Colonic mucosa (tissue), 4 donors: ENCODE results near the gene ABAT. TPM values are rescaled to one million over a fixed set of nuclear protein-coding genes. Genes with fewer than 3 reads are reported as not detected.

ENCODE experiments used
- DNase-seq: peaks from one replicate; pipeline ENCODE4 v3.0.0-alpha.2; 2020
- H3K27ac ChIP-seq: fragments of 200-600 bp; one replicate; pipeline ENCODE4 v1.8.0; 2021
- H3K27me3 ChIP-seq: fragments of 200-600 bp; one replicate; pipeline ENCODE4 v1.8.0; 2021
- H3K36me3 ChIP-seq: fragments of 200-600 bp; one replicate; pipeline ENCODE4 v1.8.0; 2021
- H3K4me1 ChIP-seq: fragments of 200-600 bp; one replicate; pipeline ENCODE4 v1.8.0; 2021; ENCODE audit warnings: mild to moderate bottlenecking
- H3K4me3 ChIP-seq: fragments of 200-600 bp; one replicate; pipeline ENCODE4 v1.8.0; 2021
- H3K9ac ChIP-seq, 2 donors: one replicate each; pipeline ENCODE4 v1.7.0; 2013; ENCODE audit warnings: control low read depth in 2 of 2, low read depth in 2 of 2, low read length in 2 of 2
- H3K9me3 ChIP-seq: fragments of 200-600 bp; one replicate; pipeline ENCODE4 v1.8.0; 2021
- CTCF ChIP-seq: fragments of 200-600 bp; IDR thresholded peaks from one replicate; pipeline ENCODE4 v1.8.0; 2022; ENCODE audit warnings: antibody characterized with exemption, mild to moderate bottlenecking
- intact Hi-C: fragments of 100-400 bp; cut with DNase I; formaldehyde crosslinking; loops from one replicate; pipeline ENCODE4 v1.14.1; 2022
- total RNA-seq, 2 donors: library from RNA; stranded (reverse); fragmentation: NEBNext Ultra II Directional in 1 of 2; extraction: Animal tissue kit (Norgen Biotek cat#: 25700) in 1 of 2; gene quantifications; one replicate each; pipeline ENCODE4 v1.2.1, GENCODE V29; 2021
- donor health status: healthy.
- donor health status: DM: no; HTN: no; CAD: no.
- donor health status: DM: no; HTN: no; CAD: no.

The ABAT gene
- total RNA-seq, 2 donors from 2014 or later, result 12.9 to 25.6 TPM

- no peak overlapping the region for H3K27ac ChIP-seq
- no peak overlapping the region for H3K9ac ChIP-seq
- no peak for DNase-seq
- no peaks in the 10 kb centered on the region for H3K9me3 ChIP-seq
- H3K27me3 ChIP-seq, result no peaks in the 10 kb centered on the region
- no peaks in the 10 kb centered on the region for H3K36me3 ChIP-seq
- TF ChIP-seq CTCF, result no peak
- H3K4me3 ChIP-seq, result no peak overlapping the region
- no peaks in the 10 kb centered on the region for H3K4me1 ChIP-seq
- intact Hi-C loops, result no loop called here
Measured at GRCh38 chr16:8736123-8736668, 61.8 kb downstream of the ABAT start.

- H3K4me1 ChIP-seq, result no peaks in the 10 kb centered on the region
- no peak for DNase-seq
- H3K36me3 ChIP-seq, result no peaks in the 10 kb centered on the region
- H3K27me3 ChIP-seq, result no peaks in the 10 kb centered on the region
- TF ChIP-seq CTCF, result no peak
- no peak overlapping the region for H3K9ac ChIP-seq
- H3K27ac ChIP-seq, result no peak overlapping the region
- intact Hi-C loops, result no loop called here
- no peaks in the 10 kb centered on the region for H3K9me3 ChIP-seq
- no peak overlapping the region for H3K4me3 ChIP-seq
Measured at GRCh38 chr16:8739151-8739550, 64.7 kb downstream of the ABAT start.

GRCh38 chr16:8739989-8740704 lies 65.7 kb downstream of the ABAT start:
- no peaks in the 10 kb centered on the region for H3K27me3 ChIP-seq
- no peak for DNase-seq

GRCh38 chr16:8740775-8741355 lies 66.4 kb downstream of the ABAT start:
- H3K9me3 ChIP-seq, result no peaks in the 10 kb centered on the region
- DNase-seq, result peak; percentile 45
- TF ChIP-seq CTCF, result no peak
- H3K27ac ChIP-seq, result no peak overlapping the region
- H3K4me1 ChIP-seq, result no peaks in the 10 kb centered on the region
- H3K36me3 ChIP-seq, result no peaks in the 10 kb centered on the region
- H3K4me3 ChIP-seq, result no peak overlapping the region
- no peaks in the 10 kb centered on the region for H3K27me3 ChIP-seq
- peak overlapping the region in 1 of 2 donors; percentile 12 for H3K9ac ChIP-seq
- intact Hi-C loops, result no loop called here

More at GRCh38 chr16:8739989-8740704, 65.7 kb downstream of the ABAT start:
- Histone ChIP-seq H3K36me3 (no peaks in the 10 kb centered on the region), H3K4me3 (no peak overlapping the region), H3K9me3 (no peaks in the 10 kb centered on the region), H3K9ac (peak overlapping the region in 1 of 2 donors; percentile 12), H3K4me1 (no peaks in the 10 kb centered on the region), H3K27ac (no peak overlapping the region)
- intact Hi-C loops, result no loop called here
- TF ChIP-seq CTCF, result no peak

- Histone ChIP-seq H3K9ac (no peak overlapping the region), H3K4me1 (no peaks in the 10 kb centered on the region), H3K9me3 (no peaks in the 10 kb centered on the region), H3K27me3 (no peaks in the 10 kb centered on the region), H3K36me3 (no peaks in the 10 kb centered on the region), H3K27ac (no peak overlapping the region), H3K4me3 (no peak overlapping the region)
- intact Hi-C loops, result no loop called here
- no peak for DNase-seq
- TF ChIP-seq CTCF, result no peak
Measured at GRCh38 chr16:8741636-8742035, 67.2 kb downstream of the ABAT start.
